WERI-Rb-1 (cell line): Measurements from ENCODE around the gene ZNF148.

ENCODE experiments used
- DNase-seq: peaks from one replicate; pipeline ENCODE4 v3.0.0-alpha.2; 2020
- H3K27ac ChIP-seq: fragments of 250-450 bp; sonication (Bioruptor Pico); 2 replicates; pipeline ENCODE4 v1.5.1; 2020; ENCODE audit warnings: mild to moderate bottlenecking, moderate library complexity
- H3K27me3 ChIP-seq: fragments of 250-450 bp; sonication (Bioruptor Pico); 2 replicates; pipeline ENCODE4 v1.5.1; 2021; ENCODE audit warnings: mild to moderate bottlenecking, low read depth, moderate library complexity; ENCODE audit not compliant: insufficient read depth, severe bottlenecking
- H3K36me3 ChIP-seq: fragments of 250-450 bp; sonication (Bioruptor Pico); 2 replicates; pipeline ENCODE4 v1.5.1; 2020; ENCODE audit warnings: mild to moderate bottlenecking, moderate library complexity
- H3K4me3 ChIP-seq: 2 replicates; pipeline ENCODE4 v1.5.1; 2011; ENCODE audit warnings: low read depth, mild to moderate bottlenecking, control low read depth, low read length
- H3K9me3 ChIP-seq: fragments of 250-450 bp; sonication (Bioruptor Pico); 2 replicates; pipeline ENCODE4 v1.5.1; 2021; ENCODE audit warnings: mild to moderate bottlenecking, moderate library complexity; ENCODE audit not compliant: severe bottlenecking
- CTCF ChIP-seq: IDR thresholded peaks from 2 replicates; pipeline ENCODE4 v1.5.1; 2011; ENCODE audit warnings: low read depth, mild to moderate bottlenecking, control low read depth, inconsistent platforms, low read length

ZNF148 gene

DNA sequence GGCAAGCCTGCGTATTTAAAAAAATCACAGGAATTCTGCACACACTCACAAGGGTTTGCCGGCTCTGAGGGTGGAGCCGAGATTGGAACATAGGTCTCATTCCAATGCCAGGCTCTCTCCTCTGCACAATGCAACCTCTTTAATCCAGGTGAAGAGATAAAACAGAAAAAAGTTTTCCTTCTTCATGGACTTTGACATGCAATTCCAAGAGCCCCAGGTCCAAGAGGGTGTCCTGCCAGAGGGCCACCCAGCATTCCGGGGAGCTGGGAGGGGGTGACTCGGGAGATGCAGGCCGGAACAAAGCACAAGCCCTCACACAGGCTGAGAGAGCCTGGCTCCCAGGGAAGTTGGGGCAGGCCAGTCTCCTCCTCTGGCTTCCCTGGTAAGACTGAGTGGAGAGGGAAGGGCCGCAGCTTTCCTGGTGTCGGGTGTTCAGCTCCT lies 155.8 kb downstream of the ZNF148 start:
- H3K27me3 ChIP-seq: no peaks in the 10 kb centered on the region
- no peaks in the 10 kb centered on the region for H3K36me3 ChIP-seq
- H3K9me3 ChIP-seq: no peaks in the 10 kb centered on the region
- H3K4me3 ChIP-seq: no peak overlapping the region
- H3K27ac ChIP-seq: peak overlapping the region; percentile 46
- peak; percentile 30 for DNase-seq
- TF ChIP-seq CTCF: no peak

GRCh38 chr3:125214738-125215137 lies 160.4 kb downstream of the ZNF148 start:
- Histone ChIP-seq H3K27ac (peak overlapping the region; percentile 49; the same call in 1 of the 2 replicates), H3K4me3 (no peak overlapping the region), H3K36me3 (no peaks in the 10 kb centered on the region; the same call in 1 of the 2 replicates), H3K27me3 (no peaks in the 10 kb centered on the region), H3K9me3 (no peaks in the 10 kb centered on the region)
- no peak for DNase-seq
- no peak for TF ChIP-seq CTCF

- no peaks in the 10 kb centered on the region; the same call in 1 of the 2 replicates for H3K36me3 ChIP-seq
- H3K27me3 ChIP-seq: no peaks in the 10 kb centered on the region
- H3K4me3 ChIP-seq: no peak overlapping the region
- no peak for TF ChIP-seq CTCF
- no peak for DNase-seq
- H3K9me3 ChIP-seq: no peaks in the 10 kb centered on the region
- no peak overlapping the region for H3K27ac ChIP-seq
Observed at GRCh38 chr3:125213946-125214542, 161.1 kb downstream of the ZNF148 start.

DNA sequence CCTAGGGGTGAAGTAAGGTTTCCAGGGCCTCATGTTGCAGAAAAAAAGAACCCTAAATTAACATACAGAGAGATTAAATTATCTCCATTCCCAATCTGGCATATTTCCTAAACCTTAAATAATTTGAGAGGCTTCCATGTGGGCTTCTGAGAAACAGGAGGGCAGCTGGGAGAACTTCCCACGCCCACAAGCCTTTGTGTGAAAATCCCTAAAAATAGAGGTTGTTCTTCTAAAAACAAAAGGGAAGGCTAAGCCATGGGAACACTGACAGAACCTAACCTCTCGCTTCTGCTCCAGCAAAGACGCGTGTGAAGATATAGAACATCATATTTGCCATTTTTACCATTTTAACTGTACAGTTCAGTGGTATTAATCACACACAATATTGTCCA lies 161.8 kb downstream of the ZNF148 start:
- Histone ChIP-seq H3K4me3 (peak overlapping the region; percentile 82), H3K9me3 (no peaks in the 10 kb centered on the region), H3K27me3 (no peaks in the 10 kb centered on the region), H3K27ac (peak overlapping the region; percentile 93), H3K36me3 (no peaks in the 10 kb centered on the region; the same call in 1 of the 2 replicates)
- no peak for TF ChIP-seq CTCF
- no peak for DNase-seq

- Histone ChIP-seq H3K27me3 (no peaks in the 10 kb centered on the region), H3K27ac (peak within 1 kb of the TSS; percentile 93), H3K36me3 (no peaks in the 10 kb centered on the region; the same call in 1 of the 2 replicates), H3K9me3 (no peaks in the 10 kb centered on the region), H3K4me3 (peak within 1 kb of the TSS; percentile 82)
- DNase-seq: peak; percentile 43
- TF ChIP-seq CTCF: no peak
Observed at GRCh38 chr3:125212509-125213363, 162.4 kb downstream of the ZNF148 start, which contains the start of gene SLC12A8. Gene SLC12A8, minus strand, starts transcription at chr3:125212748. Its CDS starts 1,399 bp downstream, at chr3:125211349.
